Stimulated activated CD8-positive, alpha-beta memory T cell treated with anti-CD3 and anti-CD28 coated beads, Interleukin-4, amount 100 ng/mL, for 4 hours (primary cell): ENCODE measurements around the gene CGB7.
"Not testable (repeated sequence)": the region's sequence is repeated elsewhere in the genome, so short reads cannot be mapped to it uniquely, and the experiment has no call there.

Experiments
- DNase-seq, 2 donors: peaks; one replicate each; pipeline ENCODE4 v3.0.0-alpha.2; 2020; ENCODE audit warnings: low read depth in 2 of 2, low spot score in 1 of 2

CGB7 gene

GRCh38 chr19:49042666-49043065 is 14.9 kb downstream of the CGB7 start:
- not testable (repeated sequence) for DNase-seq

- no peak for DNase-seq
Measured at GRCh38 chr19:49042177-49042576, 15.4 kb downstream of the CGB7 start.

- DNase-seq, result not testable (repeated sequence)
Measured at GRCh38 chr19:49039736-49040135, 17.8 kb downstream of the CGB7 start.

GRCh38 chr19:49038557-49039276 is 18.8 kb downstream of the CGB7 start:
- not testable (repeated sequence) for DNase-seq

GRCh38 chr19:49038111-49038510 is 19.4 kb downstream of the CGB7 start:
- not testable (repeated sequence) for DNase-seq

- DNase-seq, result not testable (repeated sequence)
Measured at GRCh38 chr19:49036815-49037214, 20.7 kb downstream of the CGB7 start, which contains the start of gene CGB1. Gene CGB1 (minus strand): TSS chr19:49036895. CDS start chr19:49036711, 184 bp downstream.

GRCh38 chr19:49031642-49032301 is 25.8 kb downstream of the CGB7 start, which contains the start of gene CGB2:
Gene CGB2 (plus strand): TSS chr19:49031890. CDS start chr19:49032096, 206 bp downstream.
- peak in 1 of 2 donors; percentile 30 for DNase-seq

- not testable (repeated sequence) for DNase-seq
Measured at GRCh38 chr19:49030323-49030722, 27.2 kb downstream of the CGB7 start.

- not testable (repeated sequence) for DNase-seq
Measured at GRCh38 chr19:49029749-49030148, 27.8 kb downstream of the CGB7 start.

GRCh38 chr19:49028686-49029085 is 28.9 kb downstream of the CGB7 start:
- DNase-seq, result not testable (repeated sequence)

- DNase-seq, result not testable (repeated sequence)
Measured at GRCh38 chr19:49025599-49025998, 31.9 kb downstream of the CGB7 start.

GRCh38 chr19:49025088-49025487 is 32.5 kb downstream of the CGB7 start:
- not testable (repeated sequence) for DNase-seq

GRCh38 chr19:49024233-49024632 is 33.3 kb downstream of the CGB7 start, which contains the start of gene CGB3:
Gene CGB3 (minus strand): TSS chr19:49024333. CDS start chr19:49023971, 362 bp downstream.
- DNase-seq, result not testable (repeated sequence)

GRCh38 chr19:49022116-49022515 is 35.4 kb downstream of the CGB7 start:
- DNase-seq, result no peak

GRCh38 chr19:49020931-49021895 is 36.3 kb downstream of the CGB7 start:
- no peak for DNase-seq

GRCh38 chr19:49020342-49020741 is 37.2 kb downstream of the CGB7 start:
- no peak for DNase-seq

GRCh38 chr19:49019242-49019932 is 38.2 kb downstream of the CGB7 start:
- DNase-seq, result peak; percentile 27 to 28

- DNase-seq, result not testable (repeated sequence)
Measured at GRCh38 chr19:49018388-49019241, 38.9 kb downstream of the CGB7 start.

GRCh38 chr19:49017666-49018351 is 39.7 kb downstream of the CGB7 start:
- peak in 1 of 2 donors; percentile 32 for DNase-seq
